A204.1 (cell line): Measurements from ENCODE around the gene SLC15A5.

Source experiments
- FAIRE-seq: peaks from 2 replicates; lab custom pipeline; 2012; peaks lifted over from hg19 to GRCh38; lab: Jason Lieb, UNC

SLC15A5 gene

GRCh38 chr12:16277585-16277984 lies at the start of gene SLC15A5:
Gene SLC15A5, minus strand, starts transcription at chr12:16277685. Its CDS starts 0 bp downstream, at chr12:16277685.
- FAIRE-seq = no peak

GRCh38 chr12:16325426-16325825 lies 47.9 kb upstream of the SLC15A5 start:
- no peak for FAIRE-seq

GRCh38 chr12:16324772-16325171 lies 47.3 kb upstream of the SLC15A5 start:
- no peak for FAIRE-seq

GRCh38 chr12:16324272-16324671 lies 46.8 kb upstream of the SLC15A5 start:
- no peak for FAIRE-seq

- no peak for FAIRE-seq
Measured at GRCh38 chr12:16323638-16324037, 46.2 kb upstream of the SLC15A5 start.

GRCh38 chr12:16323010-16323409 lies 45.5 kb upstream of the SLC15A5 start:
- FAIRE-seq = no peak

GRCh38 chr12:16310934-16311333 lies 33.4 kb upstream of the SLC15A5 start:
- no peak for FAIRE-seq

GRCh38 chr12:16307856-16308475 lies 30.5 kb upstream of the SLC15A5 start:
- no peak for FAIRE-seq

- no peak for FAIRE-seq
Measured at GRCh38 chr12:16303939-16304338, 26.5 kb upstream of the SLC15A5 start.

GRCh38 chr12:16300736-16301135 lies 23.3 kb upstream of the SLC15A5 start:
- no peak for FAIRE-seq

GRCh38 chr12:16300122-16300521 lies 22.6 kb upstream of the SLC15A5 start:
- no peak for FAIRE-seq

GRCh38 chr12:16299403-16299802 lies 21.9 kb upstream of the SLC15A5 start:
- FAIRE-seq = no peak

GRCh38 chr12:16297521-16297920 lies 20.0 kb upstream of the SLC15A5 start:
- no peak for FAIRE-seq

GRCh38 chr12:16294376-16294956 lies 17.0 kb upstream of the SLC15A5 start:
- no peak for FAIRE-seq

GRCh38 chr12:16291032-16291431 lies 13.5 kb upstream of the SLC15A5 start:
- no peak for FAIRE-seq

- no peak for FAIRE-seq
Measured at GRCh38 chr12:16285586-16285985, 8.1 kb upstream of the SLC15A5 start.

- no peak for FAIRE-seq
Measured at GRCh38 chr12:16282978-16283377, 5.5 kb upstream of the SLC15A5 start.

- no peak for FAIRE-seq
Measured at GRCh38 chr12:16282081-16282480, 4.6 kb upstream of the SLC15A5 start.

GRCh38 chr12:16281157-16281556 lies 3.7 kb upstream of the SLC15A5 start:
- FAIRE-seq = no peak

GRCh38 chr12:16272222-16272621 lies 5.3 kb downstream of the SLC15A5 start:
- no peak for FAIRE-seq

GRCh38 chr12:16271062-16271461 lies 6.4 kb downstream of the SLC15A5 start:
- FAIRE-seq = no peak

- no peak for FAIRE-seq
Measured at GRCh38 chr12:16269946-16270345, 7.5 kb downstream of the SLC15A5 start.

- no peak for FAIRE-seq
Measured at GRCh38 chr12:16266085-16266484, 11.4 kb downstream of the SLC15A5 start.

GRCh38 chr12:16261944-16262475 lies 15.5 kb downstream of the SLC15A5 start:
- no peak for FAIRE-seq
